ENCODE data around the gene PLXDC1. TPM values are rescaled to one million over a fixed set of nuclear protein-coding genes. Genes with fewer than 3 reads are reported as not detected.

Gene PLXDC1
- total RNA-seq, 1 experiment from 2014 or later = 1.9 TPM

- no peak for DNase-seq (ENCODE audit: low read depth)
These were observed 135.9 kb downstream of the PLXDC1 start for GRCh38 chr17:39015546-39015935.

GRCh38 chr17:39014795-39015545 lies 136.5 kb downstream of the PLXDC1 start:
- no peak for DNase-seq (ENCODE audit: low read depth)

- DNase-seq (ENCODE audit: low read depth) = peak; percentile 33
These were observed 137.2 kb downstream of the PLXDC1 start for GRCh38 chr17:39014044-39014794.

Other genes starting within 250 kb of the PLXDC1 start
- not detected in 2 replicates for gene FBXO47, start 184.2 kb downstream of the PLXDC1 start, total RNA-seq (2014; rRNA removed)
- not detected in 2 replicates for gene ARL5C, start 14.5 kb upstream of the PLXDC1 start, total RNA-seq (2014; rRNA removed)
- 3.8 and 4.0 TPM in 2 replicates for gene CACNB1, start 46.0 kb upstream of the PLXDC1 start, total RNA-seq (2014; rRNA removed)
- gene RPL19, start 48.6 kb upstream of the PLXDC1 start, total RNA-seq (2014; rRNA removed) = 2,020 and 2,409 TPM in 2 replicates
- gene STAC2, start 74.3 kb upstream of the PLXDC1 start, total RNA-seq (2014; rRNA removed) = 0.11 TPM in 1 of 2 replicates, not detected in the other
- gene FBXL20, start 250.0 kb upstream of the PLXDC1 start, total RNA-seq (2014; rRNA removed) = 4.6 and 7.0 TPM in 2 replicates